HG03378 (cell line): ENCODE data around the gene ATP1B2.
"Not testable (repeated sequence)": the region's sequence is repeated elsewhere in the genome, so short reads cannot be mapped to it uniquely, and the experiment has no call there.

Source experiments
- ATAC-seq: cut with Tn5 transposase; IDR thresholded peaks from one replicate; pipeline ENCODE4 v1.9.1; 2021; ENCODE audit warnings: mild to moderate bottlenecking, moderate library complexity; ENCODE audit not compliant: unreplicated experiment

ATP1B2 gene, protein sequence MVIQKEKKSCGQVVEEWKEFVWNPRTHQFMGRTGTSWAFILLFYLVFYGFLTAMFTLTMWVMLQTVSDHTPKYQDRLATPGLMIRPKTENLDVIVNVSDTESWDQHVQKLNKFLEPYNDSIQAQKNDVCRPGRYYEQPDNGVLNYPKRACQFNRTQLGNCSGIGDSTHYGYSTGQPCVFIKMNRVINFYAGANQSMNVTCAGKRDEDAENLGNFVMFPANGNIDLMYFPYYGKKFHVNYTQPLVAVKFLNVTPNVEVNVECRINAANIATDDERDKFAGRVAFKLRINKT

DNA sequence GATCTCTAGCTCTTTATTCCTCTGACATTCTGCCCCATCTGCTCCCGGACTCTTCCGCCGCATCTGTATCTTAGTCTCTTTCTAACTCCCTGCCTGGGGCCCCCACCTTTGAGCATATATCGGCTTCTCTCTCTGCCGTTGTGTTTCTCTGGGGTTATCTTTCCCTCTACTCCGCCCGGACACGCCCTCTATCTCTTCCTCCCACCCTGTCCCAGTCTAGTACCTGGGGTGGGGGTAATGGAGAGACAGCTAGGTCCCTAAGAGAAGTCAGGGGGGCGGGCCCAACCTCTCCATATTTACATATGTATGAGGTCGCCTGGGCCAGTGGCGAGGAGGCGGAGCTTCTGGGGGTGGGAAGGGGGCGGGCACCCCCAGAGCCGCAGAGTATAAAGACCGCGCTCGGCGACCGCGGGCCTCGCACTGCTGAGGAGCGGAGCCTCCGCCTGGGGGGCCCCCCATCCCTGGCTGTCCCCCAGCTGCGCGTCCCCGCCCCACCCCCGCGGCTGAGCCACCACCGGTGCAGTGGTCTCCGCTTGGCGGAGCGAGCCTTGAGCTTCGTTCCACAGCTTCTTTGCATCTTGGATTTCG, at the start of gene ATP1B2:
Gene ATP1B2, plus strand, starts transcription at position 418 of the 588 bp plus-strand sequence. CDS start 593 bp downstream, outside the sequence.
- ATAC-seq, result no peak

DNA sequence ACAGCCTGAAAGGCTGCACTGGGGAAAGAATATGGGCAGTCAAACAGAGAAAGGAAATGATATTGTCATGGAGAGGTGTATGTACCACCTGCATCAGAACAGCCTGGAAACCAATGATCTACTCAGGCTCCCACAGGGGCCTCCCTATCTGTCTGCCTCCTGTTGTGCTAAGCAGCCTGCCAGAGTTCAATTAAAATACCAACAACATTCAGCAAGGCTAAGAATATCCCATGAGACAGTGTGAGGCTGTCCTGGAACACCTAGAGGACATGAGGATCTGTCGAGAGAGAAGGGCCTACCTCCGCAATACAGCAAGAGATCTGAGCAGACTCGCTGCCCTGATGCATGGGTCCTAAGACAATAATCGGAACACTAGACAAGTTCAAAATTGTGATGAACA, 44.4 kb upstream of the ATP1B2 start:
- no peak for ATAC-seq

DNA sequence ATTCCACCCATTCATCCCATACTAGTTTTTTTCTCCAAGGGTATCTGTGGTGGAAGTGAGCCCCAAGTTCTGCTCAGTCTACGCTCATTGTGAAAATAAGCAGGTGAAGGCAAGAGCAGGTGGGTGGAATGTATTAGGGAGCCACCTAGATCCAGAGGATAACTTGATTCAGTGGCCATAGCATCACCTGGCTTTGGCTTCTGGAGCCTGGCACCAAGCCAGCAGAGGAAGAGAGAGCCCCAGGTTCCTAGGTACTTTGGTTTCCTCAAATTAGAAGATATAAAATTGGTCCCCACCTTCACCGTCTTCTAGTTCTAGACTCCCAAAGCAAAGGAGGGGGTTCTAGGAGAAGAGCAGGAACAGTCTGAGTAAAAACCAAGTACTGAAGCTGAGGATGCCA, 40.1 kb upstream of the ATP1B2 start:
- ATAC-seq, result no peak

DNA sequence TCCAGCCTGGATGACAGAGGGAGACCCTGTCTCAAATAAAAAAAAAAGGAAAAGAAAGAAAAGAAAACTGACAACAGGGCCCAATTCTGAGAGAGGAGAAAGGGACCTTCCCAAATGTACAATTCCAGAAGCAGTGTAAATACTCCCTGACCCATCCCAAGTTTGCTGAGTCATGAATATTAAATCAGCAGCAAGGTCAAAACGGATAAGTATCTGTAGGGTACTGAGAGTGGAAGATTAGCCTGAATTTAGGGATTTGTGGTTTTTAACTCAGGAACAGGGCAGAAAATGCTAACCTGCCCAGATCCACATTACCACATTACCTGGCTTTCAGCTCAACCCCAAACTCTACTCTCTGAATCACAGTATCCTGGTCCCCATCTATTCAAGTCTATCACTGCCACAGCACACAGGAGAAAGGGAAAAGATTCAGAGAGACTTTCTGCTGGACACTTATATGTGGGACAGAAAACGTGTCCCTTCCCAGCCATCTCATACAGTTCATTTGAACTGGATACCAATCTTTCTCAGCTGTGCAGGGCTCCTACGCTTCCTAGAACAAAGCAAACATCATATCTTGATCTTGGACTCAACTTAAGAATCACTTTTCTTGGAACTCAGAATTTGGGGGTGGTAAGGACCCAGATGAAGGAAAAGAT, 39.0 kb upstream of the ATP1B2 start:
- no peak for ATAC-seq

DNA sequence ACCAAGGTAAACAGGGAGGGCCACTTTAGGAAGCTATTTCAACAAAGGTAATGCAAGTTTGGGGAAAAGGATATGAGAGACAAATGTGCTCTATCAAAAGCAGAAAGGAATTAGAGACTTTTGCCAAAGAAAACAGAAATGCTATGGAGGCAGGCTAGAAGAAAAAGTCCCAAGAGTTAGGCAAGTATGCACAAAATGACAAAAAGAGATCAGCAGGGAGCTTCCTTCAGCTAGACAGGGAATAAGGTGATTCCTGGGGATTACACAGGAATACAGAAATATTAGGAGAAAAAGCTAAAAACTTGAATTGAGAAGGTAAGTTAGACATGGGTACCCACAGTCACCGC, 38.5 kb upstream of the ATP1B2 start:
- ATAC-seq, result no peak

DNA sequence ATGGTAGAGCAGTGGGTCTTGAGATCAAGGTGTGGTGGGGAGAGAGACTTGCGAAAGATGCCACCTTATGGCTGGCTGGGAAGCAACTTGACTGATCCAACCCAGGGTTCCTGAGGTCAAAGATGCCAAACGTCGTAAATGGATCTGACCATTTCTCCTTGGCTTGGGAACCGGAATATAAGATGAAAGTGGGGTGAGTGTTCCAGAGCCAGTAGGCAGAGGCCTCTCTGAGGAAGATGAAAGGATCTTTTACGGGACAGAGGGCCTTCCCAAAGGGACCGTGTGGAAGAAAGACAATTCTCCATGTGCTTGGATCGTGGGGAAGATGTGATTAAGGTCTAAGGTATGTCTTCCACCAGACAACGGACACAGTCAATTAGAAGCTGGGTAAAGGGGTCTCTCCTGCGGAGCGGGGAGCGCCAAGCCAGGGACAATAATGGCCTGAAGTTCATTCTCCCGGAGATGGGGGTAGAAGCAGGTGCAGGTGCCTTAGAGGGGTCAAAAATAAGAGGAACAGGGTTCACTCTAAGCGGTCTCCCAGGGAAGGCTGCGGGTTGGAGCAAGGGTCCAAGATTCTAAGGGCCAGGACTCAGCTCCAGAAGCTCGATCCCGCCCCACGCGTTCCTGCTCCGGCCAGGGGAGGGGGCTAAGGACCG, 36.8 kb upstream of the ATP1B2 start:
- no peak for ATAC-seq

DNA sequence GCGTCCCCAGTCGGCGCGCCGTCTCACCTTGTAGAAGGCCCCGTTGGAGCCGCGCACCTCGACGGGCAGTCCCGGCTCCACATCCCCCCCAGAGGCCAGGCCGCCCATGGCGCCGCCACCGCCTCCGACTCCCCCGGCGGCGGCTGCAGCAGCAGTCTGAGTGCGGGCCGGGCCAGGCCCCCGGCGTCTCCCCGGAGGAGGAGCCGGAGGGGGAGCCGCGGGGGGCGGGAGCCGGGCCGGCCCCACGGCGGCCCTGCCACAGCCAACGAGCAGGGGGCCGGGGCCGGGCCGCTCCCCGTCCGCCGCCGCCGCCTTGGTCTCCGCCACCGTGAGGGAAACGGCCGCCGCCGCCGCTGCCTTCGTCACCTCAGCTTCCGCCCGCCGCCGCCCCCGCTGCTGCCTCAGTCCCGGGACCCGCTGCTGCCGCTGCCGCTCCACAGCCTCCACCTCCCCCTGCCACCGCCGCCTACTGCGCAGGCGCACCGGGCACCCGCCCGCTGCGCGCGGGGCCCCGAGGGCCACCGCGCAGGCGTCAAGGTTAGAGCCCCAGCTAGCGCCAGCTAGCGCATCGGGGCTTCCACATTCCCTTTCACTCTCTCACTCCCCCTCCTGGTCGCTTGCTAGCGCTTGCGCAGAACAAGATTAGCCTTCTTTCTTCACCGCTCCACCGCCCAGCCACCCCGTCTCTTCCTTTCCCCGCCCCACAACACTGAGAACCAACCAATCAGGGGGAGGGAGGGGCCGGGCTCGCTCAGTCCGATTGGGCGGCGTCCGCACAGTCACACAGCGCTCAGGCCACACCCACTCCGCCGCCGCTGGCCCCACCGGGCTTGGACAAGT, 36.1 kb upstream of the ATP1B2 start, which contains the start of gene FXR2:
Gene FXR2, minus strand, starts transcription at position 473 of the 840 bp plus-strand sequence. Its CDS starts 365 bp downstream, at position 108.
- peak; percentile 81 for ATAC-seq

DNA sequence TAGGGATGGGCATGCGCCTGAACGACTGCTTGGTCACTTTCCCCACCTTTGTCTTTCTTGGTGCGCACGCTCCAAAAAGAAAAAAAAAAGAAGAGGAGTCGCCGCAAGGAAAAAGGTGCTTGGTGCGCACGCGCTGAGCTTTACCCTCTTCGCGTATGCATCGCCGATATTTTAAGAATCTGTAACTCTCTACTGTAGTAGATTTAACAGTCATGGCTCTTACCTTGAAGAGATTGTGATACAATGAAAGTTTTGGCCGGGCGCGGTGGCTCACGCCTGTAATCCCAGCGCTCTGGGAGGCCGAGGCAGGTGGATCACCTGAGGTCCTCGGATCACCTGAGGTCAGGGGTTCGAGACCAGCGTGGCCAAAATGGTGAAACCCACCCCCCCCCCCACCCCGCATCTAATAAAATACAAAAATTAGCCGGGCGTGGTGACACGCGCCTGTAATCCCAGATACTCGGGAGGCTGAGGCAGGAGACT, 35.4 kb upstream of the ATP1B2 start:
- no peak for ATAC-seq

DNA sequence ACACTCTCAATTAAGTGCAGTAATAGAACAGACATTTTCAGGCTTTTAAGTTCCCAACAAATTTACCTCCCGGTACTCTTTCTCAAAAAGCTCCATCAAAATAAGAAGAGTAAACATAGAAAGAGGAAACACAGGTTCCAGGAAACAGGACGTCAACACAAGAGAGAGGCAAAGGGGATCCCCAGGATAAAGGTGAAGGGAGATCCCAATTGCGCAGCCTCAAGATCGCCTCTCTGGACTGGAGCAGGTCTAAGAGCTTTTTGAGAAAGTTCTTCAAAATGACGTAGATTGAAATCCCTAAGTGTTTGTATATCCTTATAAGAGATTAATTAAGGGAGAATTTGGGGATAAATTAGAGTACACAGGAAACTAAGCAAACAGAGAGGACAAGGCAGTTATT, 32.1 kb upstream of the ATP1B2 start:
- ATAC-seq, result no peak

DNA sequence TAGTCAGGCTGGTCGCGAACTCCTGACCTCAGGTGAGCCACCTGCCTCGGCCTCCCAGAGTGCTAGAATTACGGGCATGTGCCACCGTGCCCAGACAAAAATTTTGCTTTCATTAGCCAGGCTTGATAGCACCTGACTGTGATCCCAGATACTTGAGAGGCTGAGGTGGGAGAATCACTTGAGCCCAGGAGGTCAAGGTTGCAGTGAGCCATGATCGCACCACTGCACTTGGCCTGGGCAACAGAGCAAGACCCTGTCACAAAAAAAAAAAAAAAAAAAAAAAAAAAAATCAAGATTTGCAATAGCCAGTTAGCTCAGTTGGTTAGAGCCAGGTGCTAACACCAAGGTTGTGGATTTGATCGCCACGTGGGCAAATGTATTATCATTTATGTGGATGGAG, 29.9 kb upstream of the ATP1B2 start:
- ATAC-seq, result no peak

DNA sequence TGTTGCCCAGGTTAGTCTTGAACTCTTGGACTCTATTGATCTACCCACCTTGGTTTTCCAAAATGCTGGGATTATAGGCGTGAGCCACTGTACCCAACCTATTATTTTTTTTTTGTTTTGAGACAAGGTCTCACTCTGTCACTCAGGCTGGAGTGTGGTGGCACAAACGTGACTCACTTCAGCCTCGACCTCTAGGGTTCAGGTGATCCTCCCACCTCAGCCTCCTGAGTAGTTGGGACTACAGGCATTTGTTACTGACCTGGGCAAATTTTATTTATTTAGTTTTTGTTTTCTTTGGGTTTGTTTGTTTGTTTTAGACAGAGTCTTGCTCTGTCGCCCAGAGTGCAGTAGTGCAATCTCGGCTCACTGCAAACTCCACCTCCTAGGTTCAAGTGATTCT, 27.1 kb upstream of the ATP1B2 start:
- ATAC-seq, result no peak

DNA sequence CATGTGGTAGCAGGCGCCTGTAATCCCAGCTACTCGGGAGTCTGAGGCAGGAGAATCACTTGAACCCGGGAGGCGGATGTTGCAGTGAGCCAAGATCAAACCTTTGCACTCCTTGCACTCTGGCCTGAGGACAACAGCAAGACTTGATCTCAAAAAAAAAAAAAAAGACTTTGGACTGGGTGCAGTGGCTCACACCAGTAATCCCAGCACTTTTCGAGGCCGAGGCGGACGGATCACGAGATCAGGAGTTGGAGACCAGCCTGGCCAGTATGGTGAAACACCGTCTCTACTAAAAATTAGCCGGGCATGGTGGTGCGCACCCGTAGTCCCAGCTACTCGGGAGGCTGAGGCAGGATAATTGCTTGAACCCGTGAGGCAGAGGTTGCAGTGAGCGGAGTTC, 25.0 kb upstream of the ATP1B2 start:
- not testable (repeated sequence) for ATAC-seq

DNA sequence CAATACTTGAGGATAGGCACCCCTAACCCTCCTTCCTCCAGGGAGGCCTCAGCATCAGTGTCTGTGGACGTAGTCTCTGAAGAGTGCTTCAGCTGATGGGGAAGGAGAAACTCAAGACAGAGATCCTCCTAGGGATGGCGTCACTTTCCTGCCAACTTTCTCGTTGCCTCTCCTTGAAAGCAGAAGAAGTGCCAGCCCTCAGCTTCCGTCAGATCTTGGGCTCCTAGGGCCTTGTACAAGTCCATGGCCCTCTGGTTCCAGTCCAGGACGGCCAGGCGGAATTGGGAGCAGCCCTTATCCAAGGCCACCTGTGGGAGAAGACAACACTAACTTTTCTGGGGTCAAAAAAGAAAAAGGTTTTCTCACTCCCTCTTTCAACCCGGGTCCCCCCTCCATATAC, 24.4 kb upstream of the ATP1B2 start:
- no peak for ATAC-seq

DNA sequence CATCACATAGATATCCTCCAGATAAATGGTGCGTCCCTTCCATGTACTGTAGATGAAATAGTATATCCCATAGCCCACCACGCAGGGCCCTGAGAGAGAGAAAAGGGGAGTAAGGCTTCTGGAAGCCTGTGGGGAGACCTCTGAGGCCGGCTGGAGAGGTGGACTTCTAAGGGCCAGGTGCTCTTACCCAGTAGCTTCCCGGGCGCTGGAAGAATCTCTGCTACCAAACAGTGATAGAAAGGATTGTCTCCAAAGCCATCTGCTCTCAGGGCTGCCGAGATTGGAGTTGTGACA, 23.8 kb upstream of the ATP1B2 start:
- ATAC-seq, result no peak

DNA sequence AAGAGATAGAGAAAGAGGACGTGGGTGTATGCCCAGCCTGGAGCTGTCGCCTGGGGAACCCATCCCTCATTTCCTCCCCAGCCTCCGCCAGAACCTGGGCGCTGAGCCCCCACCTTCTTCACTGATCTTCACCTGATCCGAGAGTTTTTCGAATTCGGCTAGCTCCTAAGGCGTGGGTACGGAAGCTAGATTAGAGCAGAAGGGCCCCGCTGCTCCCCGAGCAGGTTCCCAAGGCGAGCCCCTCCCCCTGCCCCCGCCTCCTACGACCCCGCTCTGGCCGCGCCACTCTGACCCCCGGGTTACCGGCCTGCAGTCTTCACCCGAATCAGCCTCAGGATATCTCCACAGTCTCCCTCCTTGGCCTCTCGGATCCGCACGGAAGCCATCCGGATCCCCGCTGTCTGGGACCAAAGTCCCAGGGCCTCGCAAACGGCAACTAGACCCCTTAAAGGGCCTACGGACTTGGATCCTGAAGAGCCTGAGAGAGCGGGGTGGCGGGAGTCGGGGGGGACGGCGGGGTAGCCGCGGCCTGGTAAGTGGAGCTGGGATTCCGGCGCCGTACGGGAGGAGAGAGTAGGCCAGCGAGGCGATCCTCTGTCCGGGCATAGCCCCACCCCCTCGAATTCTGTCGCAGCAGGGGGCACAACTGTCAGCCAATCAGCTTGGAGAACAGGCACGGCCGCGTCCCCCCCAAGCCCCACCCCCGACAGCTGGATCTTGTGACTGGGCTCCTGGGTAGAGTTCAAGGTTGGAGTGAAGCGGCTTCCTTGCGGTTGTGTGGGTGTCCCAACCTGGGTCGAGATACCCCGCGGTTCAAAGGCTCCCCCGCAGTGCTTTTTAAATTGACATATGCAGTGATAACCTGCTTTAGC, 23.2 kb upstream of the ATP1B2 start, which contains the start of gene SAT2:
Gene SAT2, minus strand, starts transcription at position 572 of the 872 bp plus-strand sequence. Its CDS starts 186 bp downstream, at position 386.
- no peak for ATAC-seq

DNA sequence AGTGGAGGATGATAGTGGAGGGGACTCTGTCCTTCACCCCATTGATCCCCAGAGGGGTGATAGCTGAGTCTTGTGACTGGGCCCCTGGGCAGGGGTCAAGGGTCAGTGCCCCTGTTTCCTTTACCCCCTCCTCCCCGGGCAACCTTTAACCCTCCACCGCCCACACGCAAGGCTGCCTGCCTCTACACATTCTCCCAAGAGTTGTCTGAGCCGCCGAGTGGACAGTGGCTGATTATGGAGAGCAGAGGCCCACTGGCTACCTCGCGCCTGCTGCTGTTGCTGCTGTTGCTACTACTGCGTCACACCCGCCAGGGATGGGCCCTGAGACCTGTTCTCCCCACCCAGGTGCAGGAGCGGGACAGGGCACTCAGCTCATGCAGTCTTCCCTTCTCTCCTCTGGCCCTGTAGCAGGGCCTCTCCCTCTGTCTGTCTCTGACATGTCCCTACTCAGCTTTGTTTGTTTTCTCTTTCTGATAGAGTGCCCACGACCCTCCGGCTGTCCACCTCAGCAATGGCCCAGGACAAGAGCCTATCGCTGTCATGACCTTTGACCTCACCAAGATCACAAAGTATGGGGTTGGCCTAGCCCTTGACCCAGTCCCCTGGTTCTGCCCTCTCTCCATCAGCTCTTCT, 20.7 kb upstream of the ATP1B2 start, which contains the start of gene SHBG:
Gene SHBG, plus strand, starts transcription at position 197 of the 633 bp plus-strand sequence. Its CDS starts 38 bp downstream, at position 235.
- ATAC-seq, result no peak

DNA sequence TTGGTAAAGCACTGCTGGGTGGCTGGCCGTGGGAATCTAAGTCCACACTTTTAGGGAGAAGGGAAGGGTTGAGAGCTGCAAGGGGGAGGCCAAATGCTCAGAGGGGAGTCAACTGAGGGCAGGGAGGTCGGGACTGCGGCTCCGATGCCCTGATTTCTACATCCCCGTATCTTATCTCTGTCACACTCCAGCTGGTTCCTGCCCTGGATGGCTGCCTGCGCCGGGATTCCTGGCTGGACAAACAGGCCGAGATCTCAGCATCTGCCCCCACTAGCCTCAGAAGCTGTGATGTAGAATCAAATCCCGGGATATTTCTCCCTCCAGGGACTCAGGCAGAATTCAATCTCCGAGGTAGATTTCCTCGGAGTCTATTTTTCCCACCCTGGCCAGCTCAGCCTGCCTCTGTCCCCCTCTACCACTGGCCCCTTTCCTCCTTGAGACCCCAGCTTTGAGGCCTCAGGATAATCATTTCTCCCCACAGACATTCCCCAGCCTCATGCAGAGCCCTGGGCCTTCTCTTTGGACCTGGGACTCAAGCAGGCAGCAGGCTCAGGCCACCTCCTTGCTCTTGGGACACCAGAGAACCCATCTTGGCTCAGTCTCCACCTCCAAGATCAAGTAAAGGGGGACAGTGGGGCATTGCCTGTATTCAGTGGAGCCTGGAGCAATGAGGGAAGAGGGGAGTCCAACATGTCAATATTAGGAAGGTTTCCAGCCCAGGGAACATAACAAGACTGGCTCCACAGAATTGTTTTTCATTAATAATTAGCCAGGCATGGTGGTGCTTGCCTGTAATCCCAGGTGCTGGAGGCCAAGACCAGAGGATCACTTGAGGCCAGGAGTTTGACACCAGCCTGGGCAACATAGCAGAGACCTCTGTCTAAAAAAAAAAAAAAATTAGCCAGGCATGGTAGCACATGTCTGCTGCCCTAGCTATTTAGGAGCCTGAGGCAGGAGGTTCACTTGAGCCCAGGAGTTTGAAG, 19.0 kb upstream of the ATP1B2 start:
- ATAC-seq, result no peak

DNA sequence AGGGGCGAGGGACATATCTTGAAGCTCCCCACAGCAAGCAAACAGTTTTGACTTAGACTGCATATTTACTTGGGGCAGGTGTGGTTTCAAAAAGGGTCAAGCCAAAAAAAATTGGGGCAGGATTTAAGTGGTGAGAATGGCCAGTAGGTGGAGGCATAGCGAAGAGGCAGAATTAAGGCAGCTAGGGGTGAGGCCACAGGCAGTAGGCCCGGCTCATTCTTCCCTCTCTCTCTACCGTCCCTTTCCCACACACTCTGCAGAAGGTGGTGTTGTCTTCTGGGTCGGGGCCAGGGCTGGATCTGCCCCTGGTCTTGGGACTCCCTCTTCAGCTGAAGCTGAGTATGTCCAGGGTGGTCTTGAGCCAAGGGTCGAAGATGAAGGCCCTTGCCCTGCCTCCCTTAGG, 18.2 kb upstream of the ATP1B2 start:
- ATAC-seq, result no peak
